DND-41 (cell line): ENCODE results near the gene CLMP.

ENCODE experiments used
- ATAC-seq: fragments of 200-7000 bp; cut with Tn5 transposase; 3 replicates; pipeline ENCODE4 v1.9.1; 2021; ENCODE audit warnings: low read depth; ENCODE audit not compliant: insufficient read depth
- DNase-seq: peaks from one replicate; pipeline ENCODE4 v3.0.0-alpha.2; 2020
- H2AFZ ChIP-seq: 2 replicates; pipeline ENCODE4 v1.6.0; 2012; ENCODE audit warnings: low read depth, low read length
- H3K27ac ChIP-seq: 2 replicates; pipeline ENCODE4 v1.5.1; 2012; ENCODE audit warnings: low read length, inconsistent platforms
- H3K27me3 ChIP-seq: fragments of 200-600 bp; sonication (generic); 2 replicates; pipeline ENCODE4 v1.6.0; 2012; ENCODE audit warnings: low read length, mild to moderate bottlenecking, inconsistent platforms; ENCODE audit not compliant: insufficient read depth, poor library complexity
- H3K36me3 ChIP-seq: 2 replicates; pipeline ENCODE4 v1.5.1; 2012; ENCODE audit warnings: low read length, inconsistent platforms; ENCODE audit not compliant: insufficient read depth
- H3K4me1 ChIP-seq: 2 replicates; pipeline ENCODE4 v1.5.1; 2012; ENCODE audit warnings: mild to moderate bottlenecking, low read length; ENCODE audit not compliant: insufficient read depth
- H3K4me2 ChIP-seq: 2 replicates; pipeline ENCODE4 v1.6.0; 2012; ENCODE audit warnings: mild to moderate bottlenecking, moderate library complexity, low read length, inconsistent platforms; ENCODE audit not compliant: insufficient read depth
- H3K4me3 ChIP-seq, 2 experiments: fragments of 200-600 bp in 1 of 2; shearing (Covaris generic) in 1 of 2; 2 replicates each; pipeline ENCODE4 v1.5.1; 2012 to 2016; ENCODE audit warnings: inconsistent platforms in 2 of 2, low read length in 2 of 2, mild to moderate bottlenecking in 2 of 2, low read depth in 1 of 2, moderate library complexity in 1 of 2
- H3K79me2 ChIP-seq: 2 replicates; pipeline ENCODE4 v1.6.0; 2012; ENCODE audit warnings: low read length, inconsistent platforms; ENCODE audit not compliant: insufficient read depth
- H3K9ac ChIP-seq: 2 replicates; pipeline ENCODE4 v1.6.0; 2012; ENCODE audit warnings: low read depth, mild to moderate bottlenecking, inconsistent platforms, low read length, moderate library complexity
- H3K9me3 ChIP-seq: 2 replicates; pipeline ENCODE4 v1.5.1; 2012; ENCODE audit warnings: low read length, moderate library complexity, mild to moderate bottlenecking, inconsistent platforms; ENCODE audit not compliant: insufficient read depth, severe bottlenecking
- H4K20me1 ChIP-seq: 2 replicates; pipeline ENCODE4 v1.6.0; 2012; ENCODE audit warnings: low read length; ENCODE audit not compliant: insufficient read depth
- CTCF ChIP-seq: IDR thresholded peaks from 2 replicates; pipeline ENCODE4 v1.5.1; 2012; ENCODE audit warnings: borderline replicate concordance, low read length, moderate library complexity, mild to moderate bottlenecking; ENCODE audit not compliant: poor library complexity, severe bottlenecking; ENCODE audit errors: extremely low read depth
- EZH2 ChIP-seq: IDR thresholded peaks from 3 replicates; pipeline ENCODE4 v1.6.1; 2012; ENCODE audit warnings: borderline replicate concordance, low read depth, mild to moderate bottlenecking, moderate library complexity, low read length, inconsistent platforms; ENCODE audit not compliant: severe bottlenecking

Gene CLMP

GRCh38 chr11:123194337-123195187 is 486 bp downstream of the CLMP start:
- Histone ChIP-seq H3K4me1 (no peaks in the 10 kb centered on the region), H3K36me3 (no peaks in the 10 kb centered on the region), H4K20me1 (no peaks in the 10 kb centered on the region), H3K27ac (no peak overlapping the region), H3K79me2 (no peaks in the 10 kb centered on the region), H3K9me3 (no peaks in the 10 kb centered on the region), H3K27me3 (peaks cover 12% of the 10 kb centered on the region), H3K9ac (no peak overlapping the region), H2AFZ (no peak overlapping the region), H3K4me2 (no peak overlapping the region), H3K4me3 (no peak overlapping the region)
- ATAC-seq (no peak), DNase-seq (no peak)
- TF ChIP-seq EZH2 (no peak), CTCF (no peak)

DNA sequence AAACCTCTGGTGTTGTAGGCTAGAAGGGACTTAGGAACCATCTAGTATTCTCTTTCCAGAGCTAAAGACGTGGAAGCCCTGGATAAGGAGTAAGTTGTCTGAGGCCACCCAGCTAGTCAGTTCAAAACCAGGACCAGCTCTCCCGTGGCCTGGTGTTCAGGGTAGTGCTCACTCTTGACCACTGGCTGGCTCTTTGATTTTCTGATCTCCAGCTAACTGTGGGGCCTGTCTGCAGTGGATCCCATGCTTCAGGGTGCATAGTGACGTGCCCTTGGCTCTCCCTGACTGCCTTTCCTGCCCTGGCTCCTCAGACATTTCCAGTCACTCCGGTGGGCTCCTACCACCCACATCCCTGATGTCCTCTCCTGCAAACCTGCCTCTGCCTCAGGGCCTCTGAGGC is 1.3 kb downstream of the CLMP start:
- H4K20me1 ChIP-seq: no peaks in the 10 kb centered on the region
- H3K27me3 ChIP-seq: peaks cover 13% of the 10 kb centered on the region
- H3K36me3 ChIP-seq: no peaks in the 10 kb centered on the region
- no peaks in the 10 kb centered on the region for H3K4me1 ChIP-seq
- no peak for DNase-seq
- H3K27ac ChIP-seq: no peak overlapping the region
- TF ChIP-seq EZH2 (no peak), CTCF (no peak)
- no peak overlapping the region for H3K9ac ChIP-seq
- H3K79me2 ChIP-seq: no peaks in the 10 kb centered on the region
- H3K4me3 ChIP-seq: no peak overlapping the region
- H3K4me2 ChIP-seq: no peak overlapping the region
- ATAC-seq: no peak
- no peak overlapping the region for H2AFZ ChIP-seq
- no peaks in the 10 kb centered on the region for H3K9me3 ChIP-seq

- no peaks in the 10 kb centered on the region for H3K36me3 ChIP-seq
- no peak overlapping the region for H3K4me2 ChIP-seq
These were observed 3.1 kb downstream of the CLMP start for GRCh38 chr11:123191939-123192338.

More at GRCh38 chr11:123191939-123192338, 3.1 kb downstream of the CLMP start:
- Histone ChIP-seq H3K4me3 (no peak overlapping the region), H3K9ac (no peak overlapping the region), H3K79me2 (no peaks in the 10 kb centered on the region), H2AFZ (no peak overlapping the region), H3K27me3 (peaks cover 17% of the 10 kb centered on the region), H3K27ac (no peak overlapping the region), H3K4me1 (no peaks in the 10 kb centered on the region), H3K9me3 (no peaks in the 10 kb centered on the region), H4K20me1 (no peaks in the 10 kb centered on the region)
- ATAC-seq: peak; percentile 56
- no peak for DNase-seq
- no peak for TF ChIP-seq CTCF
- TF ChIP-seq EZH2: no peak
